K562 (cell line): Measurements from ENCODE around the gene USP19. TPM values are rescaled to one million over a fixed set of nuclear protein-coding genes. Genes with fewer than 3 reads are reported as not detected.

ENCODE experiments used
- CTBP1 ChIP-seq: fragments of 450-650 bp; IDR thresholded peaks from 2 replicates; pipeline ENCODE4 v1.6.1; 2016; ENCODE audit warnings: borderline replicate concordance
- EP400 ChIP-seq: fragments of 450-650 bp; IDR thresholded peaks from 2 replicates; pipeline ENCODE4 v1.6.1; 2017; ENCODE audit warnings: antibody characterized with exemption, mild to moderate bottlenecking, moderate library complexity
- TGIF2 ChIP-seq: sonication (generic); formaldehyde crosslinking; IDR thresholded peaks from 2 replicates; pipeline ENCODE4 v1.8.1; 2022; ENCODE audit warnings: mild to moderate bottlenecking, missing genetic modification reagents, moderate library complexity
- ZBTB40 ChIP-seq, 2 experiments: fragments of 450-650 bp in 1 of 2; sonication (generic) in 1 of 2; formaldehyde crosslinking in 1 of 2; IDR thresholded peaks; 2 replicates each; pipeline versions ENCODE4 v1.7.1 to v1.9.0; 2016 to 2022; ENCODE audit warnings: inconsistent platforms in 1 of 2, mild to moderate bottlenecking in 1 of 2, missing genetic modification reagents in 1 of 2
- polyA plus RNA-seq, 8 experiments: library from polyadenylated mRNA; depleted of rRNA in 4 of 8; stranded (reverse) in 5 of 8; unstranded in 3 of 8; fragments of >200 nt; fragmentation: Nextera tagmentation in 2 of 8; fragmentation: Illumina TruSeq in 1 of 8; extraction: Ambion mirVana in 2 of 8; extraction: Trizol in 1 of 8; gene quantifications; 2 replicates each; pipeline versions ENCODE4 v1.2.1 to v1.2.3, GENCODE V29; 2011 to 2014; ENCODE audit warnings: inconsistent platforms in 1 of 8, missing spikeins in 1 of 8
- total RNA-seq, 7 experiments: library from RNA; depleted of rRNA in 6 of 7; stranded (reverse); fragments of >200 nt in 6 of 7; fragmentation: Illumina TruSeq in 2 of 7; extraction: Trizol in 2 of 7; gene quantifications; 2 replicates each; pipeline versions ENCODE4 v1.2.1 to v1.2.3, GENCODE V29; 2011 to 2021; ENCODE audit warnings: low replicate concordance in 1 of 7

USP19 gene
- total and polyA plus RNA-seq, 9 of the 15 experiments (the other 6 are each of a cell fraction or from before 2014, with no cell fraction given) = 0.24 to 65.9 (median 36.9) TPM

- TF ChIP-seq ZBTB40 (IDR thresholded peaks at IDR 0.05) = no peak
- no peak for TF ChIP-seq ZBTB40 (CRISPR knock-in tag; IDR thresholded peaks at IDR 0.05)
- no peak for TF ChIP-seq TGIF2 (CRISPR knock-in tag)
- TF ChIP-seq EP400 = no peak
- no peak for TF ChIP-seq CTBP1
- TF ChIP-seq, all 486 proteins: peak for 0
These were observed 44.0 kb downstream of the USP19 start (continued) for GRCh38 chr3:49076646-49077045.
